ENCODE data around the gene ZRANB3.

The ZRANB3 gene

GRCh38 chr2:135167273-135167672 is 363.7 kb downstream of the ZRANB3 start:
- no peak for TF ChIP-seq GATA2 (IDR thresholded peaks at IDR 0.05; ENCODE audit: low read depth, low read length)
- no peak for TF ChIP-seq GATA3 (IDR thresholded peaks at IDR 0.05; ENCODE audit: low read depth, low read length)

- no peak for TF ChIP-seq GATA2 (IDR thresholded peaks at IDR 0.05; ENCODE audit: low read depth, low read length)
- TF ChIP-seq GATA3 (IDR thresholded peaks at IDR 0.05; ENCODE audit: low read depth, low read length) = no peak
These were observed 366.6 kb downstream of the ZRANB3 start for GRCh38 chr2:135164431-135164830.

GRCh38 chr2:135163901-135164300 is 367.1 kb downstream of the ZRANB3 start:
- TF ChIP-seq GATA3 (IDR thresholded peaks at IDR 0.05; ENCODE audit: low read depth, low read length) = no peak
- no peak for TF ChIP-seq GATA2 (IDR thresholded peaks at IDR 0.05; ENCODE audit: low read depth, low read length)

- no peak for TF ChIP-seq GATA3 (IDR thresholded peaks at IDR 0.05; ENCODE audit: low read depth, low read length)
- no peak for TF ChIP-seq GATA2 (IDR thresholded peaks at IDR 0.05; ENCODE audit: low read depth, low read length)
These were observed 367.7 kb downstream of the ZRANB3 start for GRCh38 chr2:135163306-135163705.

- TF ChIP-seq GATA2 (IDR thresholded peaks at IDR 0.05; ENCODE audit: low read depth, low read length) (no peak), GATA3 (IDR thresholded peaks at IDR 0.05; ENCODE audit: low read depth, low read length) (no peak)
These were observed 368.2 kb downstream of the ZRANB3 start for GRCh38 chr2:135162786-135163185.

- no peak for TF ChIP-seq GATA2 (IDR thresholded peaks at IDR 0.05; ENCODE audit: low read depth, low read length)
- no peak for TF ChIP-seq GATA3 (IDR thresholded peaks at IDR 0.05; ENCODE audit: low read depth, low read length)
These were observed 368.6 kb downstream of the ZRANB3 start for GRCh38 chr2:135162377-135162776.

GRCh38 chr2:135159191-135159590 is 371.8 kb downstream of the ZRANB3 start:
- TF ChIP-seq GATA3 (IDR thresholded peaks at IDR 0.05; ENCODE audit: low read depth, low read length) (no peak), GATA2 (IDR thresholded peaks at IDR 0.05; ENCODE audit: low read depth, low read length) (no peak)

- TF ChIP-seq GATA2 (IDR thresholded peaks at IDR 0.05; ENCODE audit: low read depth, low read length) = no peak
- no peak for TF ChIP-seq GATA3 (IDR thresholded peaks at IDR 0.05; ENCODE audit: low read depth, low read length)
These were observed 373.2 kb downstream of the ZRANB3 start for GRCh38 chr2:135157856-135158255.

- TF ChIP-seq GATA3 (IDR thresholded peaks at IDR 0.05; ENCODE audit: low read depth, low read length) (no peak), GATA2 (IDR thresholded peaks at IDR 0.05; ENCODE audit: low read depth, low read length) (no peak)
These were observed 376.1 kb downstream of the ZRANB3 start for GRCh38 chr2:135154962-135155361.

GRCh38 chr2:135152361-135152760 is 378.7 kb downstream of the ZRANB3 start:
- TF ChIP-seq GATA3 (IDR thresholded peaks at IDR 0.05; ENCODE audit: low read depth, low read length) = no peak
- TF ChIP-seq GATA2 (IDR thresholded peaks at IDR 0.05; ENCODE audit: low read depth, low read length) = no peak

- TF ChIP-seq GATA2 (IDR thresholded peaks at IDR 0.05; ENCODE audit: low read depth, low read length) (no peak), GATA3 (IDR thresholded peaks at IDR 0.05; ENCODE audit: low read depth, low read length) (no peak)
These were observed 379.4 kb downstream of the ZRANB3 start for GRCh38 chr2:135151615-135152014.

- TF ChIP-seq GATA3 (IDR thresholded peaks at IDR 0.05; ENCODE audit: low read depth, low read length) = no peak
- no peak for TF ChIP-seq GATA2 (IDR thresholded peaks at IDR 0.05; ENCODE audit: low read depth, low read length)
These were observed 380.3 kb downstream of the ZRANB3 start for GRCh38 chr2:135150725-135151124.

GRCh38 chr2:135149251-135149650 is 381.8 kb downstream of the ZRANB3 start:
- TF ChIP-seq GATA3 (IDR thresholded peaks at IDR 0.05; ENCODE audit: low read depth, low read length) (no peak), GATA2 (IDR thresholded peaks at IDR 0.05; ENCODE audit: low read depth, low read length) (no peak)

GRCh38 chr2:135144343-135144742 is 386.7 kb downstream of the ZRANB3 start:
- TF ChIP-seq GATA2 (IDR thresholded peaks at IDR 0.05; ENCODE audit: low read depth, low read length) = no peak
- no peak for TF ChIP-seq GATA3 (IDR thresholded peaks at IDR 0.05; ENCODE audit: low read depth, low read length)

GRCh38 chr2:135142323-135142722 is 388.7 kb downstream of the ZRANB3 start:
- TF ChIP-seq GATA2 (IDR thresholded peaks at IDR 0.05; ENCODE audit: low read depth, low read length) (no peak), GATA3 (IDR thresholded peaks at IDR 0.05; ENCODE audit: low read depth, low read length) (no peak)

GRCh38 chr2:135140606-135141005 is 390.4 kb downstream of the ZRANB3 start:
- TF ChIP-seq GATA3 (IDR thresholded peaks at IDR 0.05; ENCODE audit: low read depth, low read length) = no peak
- TF ChIP-seq GATA2 (IDR thresholded peaks at IDR 0.05; ENCODE audit: low read depth, low read length) = no peak

All from SH-SY5Y (cell line).